Measurements from ENCODE around the gene SMPDL3B. TPM values are rescaled to one million over a fixed set of nuclear protein-coding genes. Genes with fewer than 3 reads are reported as not detected.

The SMPDL3B gene
- polyA plus RNA-seq (ENCODE audit: insufficient read length), result 0.23 TPM

- no peak for DNase-seq (ENCODE audit: low read depth)
Measured at GRCh38 chr1:27934818-27935549, at the start of gene SMPDL3B. Gene SMPDL3B, plus strand, starts transcription at chr1:27935000. Its CDS starts 184 bp downstream, at chr1:27935184.

GRCh38 chr1:27885114-27885528, 49.7 kb upstream of the SMPDL3B start:
- no peak for DNase-seq (ENCODE audit: low read depth)

GRCh38 chr1:27885621-27886352, 49.0 kb upstream of the SMPDL3B start:
- no peak for DNase-seq (ENCODE audit: low read depth)

GRCh38 chr1:27886353-27886679, 48.5 kb upstream of the SMPDL3B start:
- DNase-seq (ENCODE audit: low read depth), result no peak

- no peak for DNase-seq (ENCODE audit: low read depth)
Measured at GRCh38 chr1:27886744-27887143, 48.1 kb upstream of the SMPDL3B start.

- DNase-seq (ENCODE audit: low read depth), result no peak
Measured at GRCh38 chr1:27887215-27888021, 47.4 kb upstream of the SMPDL3B start.

GRCh38 chr1:27889506-27889905, 45.3 kb upstream of the SMPDL3B start:
- DNase-seq (ENCODE audit: low read depth), result no peak

- DNase-seq (ENCODE audit: low read depth), result no peak
Measured at GRCh38 chr1:27891196-27891889, 43.5 kb upstream of the SMPDL3B start.

- no peak for DNase-seq (ENCODE audit: low read depth)
Measured at GRCh38 chr1:27894521-27894920, 40.3 kb upstream of the SMPDL3B start.

- DNase-seq (ENCODE audit: low read depth), result no peak
Measured at GRCh38 chr1:27906759-27907158, 28.0 kb upstream of the SMPDL3B start.

GRCh38 chr1:27912429-27912828, 22.4 kb upstream of the SMPDL3B start:
- DNase-seq (ENCODE audit: low read depth), result no peak

- no peak for DNase-seq (ENCODE audit: low read depth)
Measured at GRCh38 chr1:27915082-27915575, 19.7 kb upstream of the SMPDL3B start.

GRCh38 chr1:27922272-27922671, 12.5 kb upstream of the SMPDL3B start:
- DNase-seq (ENCODE audit: low read depth), result no peak

- no peak for DNase-seq (ENCODE audit: low read depth)
Measured at GRCh38 chr1:27928216-27928954, 6.4 kb upstream of the SMPDL3B start.

- DNase-seq (ENCODE audit: low read depth), result no peak
Measured at GRCh38 chr1:27931184-27931583, 3.6 kb upstream of the SMPDL3B start.

GRCh38 chr1:27931759-27932158, 3.0 kb upstream of the SMPDL3B start:
- no peak for DNase-seq (ENCODE audit: low read depth)

- DNase-seq (ENCODE audit: low read depth), result no peak
Measured at GRCh38 chr1:27935721-27936120, 921 bp downstream of the SMPDL3B start.

GRCh38 chr1:27936370-27936769, 1.6 kb downstream of the SMPDL3B start:
- no peak for DNase-seq (ENCODE audit: low read depth)

- DNase-seq (ENCODE audit: low read depth), result no peak
Measured at GRCh38 chr1:27937524-27937836, 2.7 kb downstream of the SMPDL3B start.

- DNase-seq (ENCODE audit: low read depth), result no peak
Measured at GRCh38 chr1:27938488-27938887, 3.7 kb downstream of the SMPDL3B start.

GRCh38 chr1:27940297-27940696, 5.5 kb downstream of the SMPDL3B start:
- no peak for DNase-seq (ENCODE audit: low read depth)

All from forelimb muscle (tissue), 1 donor.